ENCODE results near the gene ARHGEF18.
"Not testable (repeated sequence)": the region's sequence is repeated elsewhere in the genome, so short reads cannot be mapped to it uniquely, and the experiment has no call there.

GRCh38 chr19:7308327-7308726 is 40.4 kb upstream of the ARHGEF18 start:
- TF ChIP-seq JUN (IDR thresholded peaks at IDR 0.05; ENCODE audit: borderline replicate concordance, insufficient read depth, insufficient read length, low read depth); CTCF (IDR thresholded peaks at IDR 0.05; ENCODE audit: extremely low read depth in 1 of 2, insufficient read depth in 1 of 2, low read depth in 1 of 2, low read length in 2 of 2); POLR2A (IDR thresholded peaks at IDR 0.05; ENCODE audit: low read depth, low read length); EZH2 (IDR thresholded peaks at IDR 0.05; ENCODE audit: borderline replicate concordance, low read depth, low read length, severe bottlenecking); MAX (IDR thresholded peaks at IDR 0.05; ENCODE audit: insufficient read depth, insufficient read length); POLR2AphosphoS5 (IDR thresholded peaks at IDR 0.05; ENCODE audit: insufficient read depth, low read depth, low read length); GATA2 (IDR thresholded peaks at IDR 0.05; ENCODE audit: insufficient read depth, insufficient read length, low read depth, low read length); FOS (IDR thresholded peaks at IDR 0.05; ENCODE audit: borderline replicate concordance, insufficient read depth, low read length): not testable (repeated sequence)
